OCI-LY3 (cell line): ENCODE data around the gene PIP4K2B.

ENCODE experiments used
- H2AFZ ChIP-seq: fragments of 200-600, 300-600 bp; shearing (Covaris generic); 2 replicates; pipeline ENCODE4 v1.6.0; 2014; ENCODE audit warnings: antibody characterized with exemption, low read depth, low read length
- H3K27ac ChIP-seq: fragments of 200-600, 300-600 bp; sonication (generic); 2 replicates; pipeline ENCODE4 v1.5.1; 2014; ENCODE audit warnings: mild to moderate bottlenecking, low read length, moderate library complexity, mixed read lengths
- H3K27me3 ChIP-seq: fragments of 200-600, 300-600 bp; sonication (generic); 2 replicates; pipeline ENCODE4 v1.6.1; 2014; ENCODE audit warnings: low read depth, low read length, mixed read lengths
- H3K36me3 ChIP-seq: fragments of 200-600, 300-600 bp; sonication (generic); replicated peaks from 2 replicates; pipeline ENCODE3; 2014; ENCODE audit warnings: low read depth, low read length, mixed read lengths
- H3K4me1 ChIP-seq: fragments of 300-600, 200-600 bp; sonication (generic); 2 replicates; pipeline ENCODE4 v1.6.1; 2014; ENCODE audit warnings: low read length, mixed read lengths
- H3K4me2 ChIP-seq: fragments of 200-600, 300-600 bp; sonication (generic); 2 replicates; pipeline ENCODE4 v1.6.1; 2014; ENCODE audit warnings: low read length, mixed read lengths
- H3K4me3 ChIP-seq: fragments of 300-600, 200-600 bp; sonication (generic); 2 replicates; pipeline ENCODE4 v1.5.1; 2014; ENCODE audit warnings: antibody characterized with exemption, mild to moderate bottlenecking, low read length, moderate library complexity
- H3K79me2 ChIP-seq: fragments of 300-600, 200-600 bp; shearing (Covaris generic); 2 replicates; pipeline ENCODE4 v1.6.1; 2014; ENCODE audit warnings: mild to moderate bottlenecking, low read length, mixed read lengths
- H3K9ac ChIP-seq: fragments of 300-600, 200-600 bp; shearing (Covaris generic); 2 replicates; pipeline ENCODE4 v1.6.0; 2014; ENCODE audit warnings: mild to moderate bottlenecking, low read length, moderate library complexity
- H3K9me3 ChIP-seq: fragments of 200-600, 300-600 bp; shearing (Covaris generic); 2 replicates; pipeline ENCODE4 v1.6.1; 2014; ENCODE audit warnings: low read length, mixed read lengths; ENCODE audit not compliant: insufficient read depth
- H4K20me1 ChIP-seq: fragments of 200-600, 300-600 bp; sonication (generic); 2 replicates; pipeline ENCODE4 v1.6.1; 2016; ENCODE audit warnings: low read length, mixed read lengths; ENCODE audit not compliant: insufficient read depth
- EZH2phosphoT487 ChIP-seq: fragments of 200-600 bp; shearing (Covaris generic); IDR thresholded peaks from 2 replicates; pipeline ENCODE4 v1.6.1; 2018; ENCODE audit warnings: antibody characterized with exemption, mixed run types, low read depth
- TF ChIP-seq, protein P1 (sequence below): fragments of 200-600, 300-600 bp; sonication (generic); IDR thresholded peaks from 2 replicates; pipeline ENCODE4 v1.5.1; 2014; ENCODE audit warnings: antibody characterized with exemption, low read length, low read depth

The PIP4K2B gene

DNA sequence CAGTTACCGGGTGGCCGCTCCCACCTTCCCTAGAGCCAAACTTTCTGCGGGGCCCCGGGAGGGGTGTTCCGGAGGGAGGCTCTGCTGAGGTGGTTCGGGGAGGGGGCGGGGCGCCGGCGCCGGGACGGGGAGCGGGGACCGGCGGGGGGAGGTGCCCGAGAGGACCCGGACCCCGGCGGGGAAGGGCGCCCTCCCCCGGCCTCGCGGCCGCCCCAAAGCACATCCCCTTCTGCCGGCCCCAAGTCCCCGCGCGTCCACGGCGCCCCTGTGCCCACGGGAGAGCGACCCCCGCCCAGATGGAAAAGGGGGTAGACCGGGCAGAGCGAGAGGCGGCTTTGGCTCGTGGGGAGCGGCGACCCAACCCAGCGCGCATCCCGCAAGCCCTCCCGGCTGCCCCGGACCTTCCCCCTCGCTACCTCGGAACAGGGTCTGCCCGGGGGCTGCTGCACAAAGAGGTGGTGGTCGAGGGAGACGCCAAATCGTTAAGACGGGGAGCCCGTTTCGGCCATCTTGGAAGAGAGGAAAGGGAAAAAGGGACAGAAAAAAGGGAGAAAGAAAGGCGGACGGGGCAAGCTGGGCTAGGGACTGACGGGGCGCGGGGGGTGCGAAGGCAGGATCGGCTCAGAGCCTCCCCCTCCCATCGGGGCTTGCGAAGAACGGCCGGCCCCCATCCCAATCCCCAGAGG, 51.8 kb downstream of the PIP4K2B start:
- H4K20me1 ChIP-seq, result peaks cover 7% of the 10 kb centered on the region
- H3K4me1 ChIP-seq, result peaks cover 29% of the 10 kb centered on the region
- peak overlapping the region; percentile 91 for H3K4me2 ChIP-seq
- peak overlapping the region; percentile 86 for H3K4me3 ChIP-seq
- peak overlapping the region; percentile 57 for H2AFZ ChIP-seq
- H3K27me3 ChIP-seq, result no peaks in the 10 kb centered on the region
- H3K9me3 ChIP-seq, result no peaks in the 10 kb centered on the region
- peak overlapping the region; percentile 99 for H3K9ac ChIP-seq
- TF ChIP-seq, protein P1, sequence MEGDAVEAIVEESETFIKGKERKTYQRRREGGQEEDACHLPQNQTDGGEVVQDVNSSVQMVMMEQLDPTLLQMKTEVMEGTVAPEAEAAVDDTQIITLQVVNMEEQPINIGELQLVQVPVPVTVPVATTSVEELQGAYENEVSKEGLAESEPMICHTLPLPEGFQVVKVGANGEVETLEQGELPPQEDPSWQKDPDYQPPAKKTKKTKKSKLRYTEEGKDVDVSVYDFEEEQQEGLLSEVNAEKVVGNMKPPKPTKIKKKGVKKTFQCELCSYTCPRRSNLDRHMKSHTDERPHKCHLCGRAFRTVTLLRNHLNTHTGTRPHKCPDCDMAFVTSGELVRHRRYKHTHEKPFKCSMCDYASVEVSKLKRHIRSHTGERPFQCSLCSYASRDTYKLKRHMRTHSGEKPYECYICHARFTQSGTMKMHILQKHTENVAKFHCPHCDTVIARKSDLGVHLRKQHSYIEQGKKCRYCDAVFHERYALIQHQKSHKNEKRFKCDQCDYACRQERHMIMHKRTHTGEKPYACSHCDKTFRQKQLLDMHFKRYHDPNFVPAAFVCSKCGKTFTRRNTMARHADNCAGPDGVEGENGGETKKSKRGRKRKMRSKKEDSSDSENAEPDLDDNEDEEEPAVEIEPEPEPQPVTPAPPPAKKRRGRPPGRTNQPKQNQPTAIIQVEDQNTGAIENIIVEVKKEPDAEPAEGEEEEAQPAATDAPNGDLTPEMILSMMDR, result peak; percentile 43
- TF ChIP-seq EZH2phosphoT487, result no peak
- peak overlapping the region; percentile 80 for H3K27ac ChIP-seq
- H3K36me3 ChIP-seq, result peaks cover 7% of the 10 kb centered on the region
- H3K79me2 ChIP-seq, result peaks cover 49% of the 10 kb centered on the region

DNA sequence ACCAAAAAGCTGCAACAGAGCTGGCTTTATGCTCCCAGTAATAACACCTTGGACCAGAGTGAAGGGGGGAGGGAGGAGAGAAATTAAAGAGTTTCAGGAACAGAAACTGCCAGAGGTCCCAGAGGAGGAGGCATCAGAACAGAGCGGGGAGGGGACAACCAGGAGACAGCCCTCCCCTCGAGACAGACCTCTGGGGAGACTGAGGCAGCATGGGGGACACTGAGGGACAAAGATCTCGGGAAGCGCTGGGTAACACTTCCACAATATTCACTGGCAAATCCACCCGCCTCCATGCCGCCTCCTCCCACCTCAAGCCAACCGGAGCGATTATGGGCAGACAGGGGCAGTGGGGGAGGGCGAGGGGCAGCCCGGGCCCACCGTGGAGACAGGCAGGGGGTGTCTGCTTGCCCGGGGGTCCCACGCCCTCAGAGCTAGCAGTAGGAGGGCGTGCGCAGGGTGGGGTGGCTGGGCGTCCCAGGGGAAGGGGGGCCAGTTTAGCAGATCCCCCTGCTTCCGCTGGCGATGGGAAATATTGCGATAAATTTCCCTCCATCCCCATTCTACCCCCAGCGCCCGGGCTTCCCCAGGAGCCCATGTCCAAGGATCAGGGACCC, 52.4 kb downstream of the PIP4K2B start:
- peak overlapping the region; percentile 99 for H3K9ac ChIP-seq
- H3K79me2 ChIP-seq, result peaks cover 53% of the 10 kb centered on the region
- H3K36me3 ChIP-seq, result peaks cover 10% of the 10 kb centered on the region
- peaks cover 7% of the 10 kb centered on the region for H4K20me1 ChIP-seq
- peak overlapping the region; percentile 80 for H3K27ac ChIP-seq
- no peak for TF ChIP-seq EZH2phosphoT487
- TF ChIP-seq, protein P1, result no peak
- H3K27me3 ChIP-seq, result no peaks in the 10 kb centered on the region
- H3K4me3 ChIP-seq, result peak overlapping the region; percentile 86
- H3K4me1 ChIP-seq, result peaks cover 29% of the 10 kb centered on the region
- peak overlapping the region; percentile 91 for H3K4me2 ChIP-seq
- H3K9me3 ChIP-seq, result no peaks in the 10 kb centered on the region
- H2AFZ ChIP-seq, result no peak overlapping the region

DNA sequence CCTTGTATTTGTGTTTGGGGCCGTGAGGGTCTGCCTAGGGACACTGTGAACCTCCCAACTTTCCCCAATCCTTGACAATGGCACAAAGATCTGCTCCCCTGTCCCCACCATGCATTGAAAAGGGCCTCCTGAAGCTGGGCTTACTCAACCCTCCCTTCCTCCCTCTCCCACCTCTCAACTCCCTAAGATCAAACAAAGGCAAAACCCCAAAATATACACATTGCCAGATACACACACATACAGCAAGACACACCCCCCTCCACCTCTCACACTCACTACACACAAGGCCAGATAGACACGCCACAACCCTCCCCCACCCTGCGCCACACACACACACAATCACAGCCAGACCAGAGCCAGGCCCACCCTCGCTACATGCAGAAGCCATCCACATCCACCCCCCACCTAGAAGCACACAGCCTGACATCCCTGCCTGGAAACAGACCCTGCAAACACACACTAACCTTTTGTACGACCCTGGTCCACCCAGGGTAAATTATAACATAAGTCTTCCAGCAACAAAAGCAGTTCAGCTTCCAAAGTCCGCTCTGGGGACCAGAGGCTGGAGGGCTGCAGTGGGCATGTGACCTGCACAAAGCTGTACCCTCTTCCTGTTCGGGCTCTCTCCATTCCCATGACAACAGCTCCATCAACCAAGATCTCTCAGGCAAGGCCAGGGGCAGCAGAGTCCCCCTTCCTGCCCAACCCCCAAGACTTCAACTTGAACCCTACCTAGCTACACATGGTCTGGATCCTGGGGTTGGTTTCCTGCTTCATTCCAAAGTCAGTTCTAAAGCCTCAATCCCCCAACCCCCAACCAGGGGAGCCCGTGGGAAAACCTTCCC, 53.1 kb downstream of the PIP4K2B start:
- Histone ChIP-seq H3K27ac (peak overlapping the region; percentile 80), H4K20me1 (peaks cover 7% of the 10 kb centered on the region)

More for the DNA sequence above, 53.1 kb downstream of the PIP4K2B start:
- Histone ChIP-seq H3K9ac (peak overlapping the region; percentile 99), H2AFZ (no peak overlapping the region), H3K79me2 (peaks cover 61% of the 10 kb centered on the region), H3K4me2 (peak overlapping the region; percentile 91), H3K9me3 (no peaks in the 10 kb centered on the region), H3K4me1 (peaks cover 26% of the 10 kb centered on the region), H3K36me3 (peaks cover 10% of the 10 kb centered on the region), H3K4me3 (peak overlapping the region; percentile 86), H3K27me3 (no peaks in the 10 kb centered on the region)
- no peak for TF ChIP-seq EZH2phosphoT487
- TF ChIP-seq, protein P1, result no peak
